Lower lobe of right lung (tissue), 2 donors: ENCODE measurements around the gene NUTM1. TPM values are rescaled to one million over a fixed set of nuclear protein-coding genes. Genes with fewer than 3 reads are reported as not detected.
A peak's percentile ranks its signal among the peaks of the same experiment; 100 is the strongest.

ENCODE experiments used
- ATAC-seq, 2 donors: fragments of 200-7000 bp; cut with Tn5 transposase; one replicate each; pipeline ENCODE4 v1.9.1; 2020 to 2022; ENCODE audit warnings: mild to moderate bottlenecking in 2 of 2, moderate library complexity in 2 of 2
- DNase-seq: peaks from one replicate; pipeline ENCODE4 v3.0.0-alpha.2; 2020
- H3K27ac ChIP-seq: fragments of 200-600 bp; one replicate; pipeline ENCODE4 v1.8.0; 2022
- H3K27me3 ChIP-seq: fragments of 200-600 bp; one replicate; pipeline ENCODE4 v1.8.0; 2022; ENCODE audit warnings: low read depth
- H3K36me3 ChIP-seq: fragments of 200-600 bp; one replicate; pipeline ENCODE4 v1.8.0; 2022; ENCODE audit warnings: mild to moderate bottlenecking
- H3K4me1 ChIP-seq: fragments of 200-600 bp; one replicate; pipeline ENCODE4 v1.8.0; 2022
- H3K4me3 ChIP-seq: fragments of 200-600 bp; one replicate; pipeline ENCODE4 v1.8.0; 2022; ENCODE audit warnings: mild to moderate bottlenecking
- H3K9me3 ChIP-seq: fragments of 200-600 bp; one replicate; pipeline ENCODE4 v1.8.0; 2022
- CTCF ChIP-seq: fragments of 200-600 bp; IDR thresholded peaks from one replicate; pipeline ENCODE4 v1.8.0; 2022; ENCODE audit warnings: antibody characterized with exemption, mild to moderate bottlenecking
- intact Hi-C: fragments of 100-400 bp; cut with DNase I; formaldehyde crosslinking; loops from one replicate; pipeline ENCODE4 v1.11.0; 2022
- total RNA-seq: library from RNA; stranded (reverse); fragmentation: NEBNext Ultra II Directional; extraction: Animal tissue kit (Norgen Biotek cat#: 25700); gene quantifications from one replicate; pipeline ENCODE4 v1.2.1, GENCODE V29; 2021
- donor health status: DM: no; HTN: yes; CAD: no; lungs with severe emphysema.

NUTM1 gene
- total RNA-seq, 1 donor from 2014 or later, result not detected

- ATAC-seq (no peak), DNase-seq (no peak)
- no peaks in the 10 kb centered on the region for H3K36me3 ChIP-seq
- H3K27me3 ChIP-seq, result no peaks in the 10 kb centered on the region
- TF ChIP-seq CTCF, result no peak
- H3K9me3 ChIP-seq, result no peaks in the 10 kb centered on the region
- intact Hi-C loops, result no loop called here
- H3K4me1 ChIP-seq, result peaks cover 37% of the 10 kb centered on the region
- H3K27ac ChIP-seq, result peak overlapping the region; percentile 92
- H3K4me3 ChIP-seq, result no peak overlapping the region
Measured at GRCh38 chr15:34332553-34333120, 10.5 kb upstream of the NUTM1 start.

DNA sequence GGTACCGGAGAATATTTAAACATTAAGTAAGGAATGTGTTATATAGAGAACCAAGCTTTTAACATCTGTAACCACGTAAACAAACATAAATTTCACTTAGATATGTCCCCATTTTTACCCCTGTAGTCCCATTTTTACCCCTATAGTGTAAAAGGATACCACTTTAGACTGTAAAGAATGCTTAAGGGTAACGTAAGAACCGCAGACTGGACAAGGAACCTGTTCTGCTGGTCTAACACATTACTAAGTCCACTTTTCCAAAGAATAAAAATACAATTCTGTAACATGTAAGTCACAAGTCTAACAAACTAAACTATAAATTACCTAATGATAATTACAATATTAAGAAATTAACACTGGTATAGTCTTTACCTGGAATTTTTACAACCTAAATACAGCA is 8.4 kb upstream of the NUTM1 start:
- intact Hi-C loops, result no loop called here
- H3K27me3 ChIP-seq, result no peaks in the 10 kb centered on the region
- no peak for TF ChIP-seq CTCF
- H3K27ac ChIP-seq, result peak overlapping the region; percentile 92
- ATAC-seq (no peak), DNase-seq (no peak)
- H3K9me3 ChIP-seq, result no peaks in the 10 kb centered on the region
- peak overlapping the region; percentile 67 for H3K4me3 ChIP-seq
- peaks cover 49% of the 10 kb centered on the region for H3K4me1 ChIP-seq
- peaks cover 7% of the 10 kb centered on the region for H3K36me3 ChIP-seq

GRCh38 chr15:34335176-34336032 is 7.7 kb upstream of the NUTM1 start:
- H3K27me3 ChIP-seq, result no peaks in the 10 kb centered on the region
- H3K9me3 ChIP-seq, result no peaks in the 10 kb centered on the region
- peaks cover 53% of the 10 kb centered on the region for H3K4me1 ChIP-seq
- H3K36me3 ChIP-seq, result peaks cover 14% of the 10 kb centered on the region
- intact Hi-C loops, result no loop called here
- DNase-seq (no peak), ATAC-seq (no peak)
- H3K27ac ChIP-seq, result peak overlapping the region; percentile 92
- H3K4me3 ChIP-seq, result peak overlapping the region; percentile 67
- TF ChIP-seq CTCF, result no peak

DNA sequence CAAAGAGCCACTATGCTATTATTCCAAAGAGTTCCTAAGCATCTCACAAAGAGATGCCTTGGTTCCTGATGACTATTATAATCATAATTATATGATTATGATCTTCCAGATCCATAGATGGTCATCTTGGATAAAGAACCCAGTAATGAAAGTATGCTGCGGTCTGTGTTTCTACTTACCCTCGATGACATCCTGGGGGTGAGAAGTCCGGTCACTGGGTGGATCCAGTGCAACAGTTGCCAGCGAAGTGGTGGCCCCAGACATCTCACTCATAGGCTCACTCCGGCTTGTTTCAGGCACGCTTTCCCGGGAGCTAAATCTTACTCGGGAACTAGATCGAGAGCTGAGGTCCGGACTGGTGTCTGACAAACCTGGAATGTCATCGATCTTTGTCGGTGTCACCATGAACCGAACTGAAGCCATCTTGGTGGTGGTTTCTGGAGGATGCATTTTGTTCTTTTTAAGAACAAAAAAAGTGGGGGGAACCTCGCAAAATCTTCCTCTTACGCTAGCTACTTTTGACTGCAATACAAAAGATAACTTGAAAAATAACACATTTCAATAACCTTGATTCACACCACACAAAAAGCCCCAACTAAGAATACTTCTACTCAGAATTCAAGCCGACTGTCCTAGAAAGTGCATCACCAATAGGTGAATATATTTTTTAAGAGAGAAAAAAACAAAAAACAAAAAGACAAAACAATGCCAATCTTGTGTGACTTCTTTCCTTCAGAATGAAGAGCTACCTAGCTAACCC is 6.7 kb upstream of the NUTM1 start:
- no peaks in the 10 kb centered on the region for H3K27me3 ChIP-seq
- peak overlapping the region; percentile 67 for H3K4me3 ChIP-seq
- peak overlapping the region; percentile 92 for H3K27ac ChIP-seq
- H3K36me3 ChIP-seq, result peaks cover 24% of the 10 kb centered on the region
- no peak for TF ChIP-seq CTCF
- intact Hi-C loops, result no loop called here
- no peaks in the 10 kb centered on the region for H3K9me3 ChIP-seq
- peak; percentile 56 for DNase-seq
- peaks cover 56% of the 10 kb centered on the region for H3K4me1 ChIP-seq
- ATAC-seq, result no peak

GRCh38 chr15:34336991-34337556 is 6.0 kb upstream of the NUTM1 start:
- Histone ChIP-seq H3K9me3 (no peaks in the 10 kb centered on the region), H3K27me3 (no peaks in the 10 kb centered on the region), H3K4me3 (peak overlapping the region; percentile 67), H3K27ac (peak overlapping the region; percentile 92), H3K36me3 (peaks cover 29% of the 10 kb centered on the region), H3K4me1 (peaks cover 56% of the 10 kb centered on the region)
- ATAC-seq (peak; percentile 0 to 42), DNase-seq (no peak)
- intact Hi-C loops, result no loop called here
- no peak for TF ChIP-seq CTCF
